GM21717 (cell line): ENCODE measurements around the gene DNAJC30.
"Not testable (repeated sequence)": the region's sequence is repeated elsewhere in the genome, so short reads cannot be mapped to it uniquely, and the experiment has no call there.

Experiments used
- ATAC-seq: cut with Tn5 transposase; IDR thresholded peaks from one replicate; pipeline ENCODE4 v1.9.1; 2021; ENCODE audit warnings: mild to moderate bottlenecking, moderate library complexity; ENCODE audit not compliant: unreplicated experiment

The DNAJC30 gene

DNA sequence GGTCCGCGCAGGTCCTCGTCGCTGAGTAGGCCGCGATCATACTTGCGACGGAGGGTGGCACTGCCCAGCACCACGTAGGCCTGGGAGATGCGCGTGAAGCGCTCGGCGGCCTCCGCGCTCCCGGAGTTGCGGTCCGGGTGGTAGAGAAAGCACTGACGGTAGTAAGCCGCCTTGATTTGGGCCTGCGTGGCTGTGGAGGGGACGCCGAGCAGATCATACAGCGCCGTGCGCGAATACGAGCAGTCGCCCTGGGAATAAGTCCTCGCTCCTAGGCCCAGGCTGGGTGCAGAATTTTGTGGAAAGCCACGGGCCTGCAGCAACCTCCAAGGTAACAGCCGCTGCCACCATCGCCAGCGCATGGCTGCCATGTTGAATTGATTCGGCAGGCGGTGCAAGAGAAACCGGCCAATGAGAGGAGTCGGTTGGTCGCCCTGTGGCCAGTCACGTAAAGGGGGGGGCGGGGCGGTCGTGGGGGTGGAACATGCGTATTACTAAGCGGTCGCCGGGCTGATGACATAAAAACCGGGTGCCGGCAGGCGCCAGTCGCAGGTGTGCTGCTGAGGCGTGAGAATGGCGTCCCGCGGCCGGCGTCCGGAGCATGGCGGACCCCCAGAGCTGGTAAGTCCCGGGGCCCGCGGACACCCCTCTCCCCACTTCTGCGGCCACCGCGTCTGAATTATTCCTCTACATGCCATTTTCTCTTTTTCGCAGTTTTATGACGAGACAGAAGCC, at the start of gene DNAJC30, which contains the start of gene BUD23:
TSS of gene DNAJC30 (minus strand) at position 398 of the 732 bp plus-strand sequence. CDS start at position 368, 30 bp downstream.
TSS of gene BUD23 (plus strand) at position 542 of the 732 bp plus-strand sequence. CDS start at position 571, 29 bp downstream.
- ATAC-seq: peak; percentile 79

DNA sequence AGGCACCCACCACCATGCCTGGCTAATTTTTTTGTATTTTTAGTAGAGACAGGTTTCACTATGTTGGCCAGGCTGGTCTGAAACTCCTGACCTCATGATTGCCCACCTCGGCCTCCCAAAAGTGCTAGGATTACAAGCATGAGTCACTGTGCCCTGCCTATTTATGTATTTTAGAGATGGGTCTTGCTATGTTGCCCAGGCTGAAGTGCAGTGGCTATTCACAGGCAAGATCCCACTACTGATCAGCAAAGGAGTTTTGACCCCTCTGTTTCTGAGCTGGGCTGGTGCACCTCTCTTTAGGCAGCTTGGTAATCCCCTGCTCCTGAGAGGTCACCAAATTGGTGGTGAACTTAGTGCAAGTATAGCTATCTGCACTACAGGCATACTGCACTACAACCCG, 49.1 kb upstream of the DNAJC30 start:
- no peak for ATAC-seq

DNA sequence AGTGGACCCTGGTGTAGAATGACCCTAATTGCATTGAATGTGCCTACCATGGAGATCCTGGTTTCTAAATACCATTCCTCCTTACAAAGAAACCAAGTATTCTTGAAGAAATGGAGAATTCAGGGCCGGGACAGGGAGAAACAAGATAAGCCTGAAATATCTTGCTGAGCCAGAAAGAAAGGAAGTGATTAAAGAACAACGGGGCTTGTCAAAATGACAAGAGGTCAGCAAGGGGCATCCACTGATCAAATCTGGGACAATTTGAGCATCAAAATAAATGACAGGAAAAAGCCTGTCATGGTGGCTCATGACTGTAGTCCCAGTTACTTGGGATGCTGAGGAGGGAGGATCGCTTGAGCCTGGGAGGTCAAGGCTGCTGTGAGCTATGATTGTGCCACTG, 47.2 kb upstream of the DNAJC30 start:
- ATAC-seq: no peak

- no peak for ATAC-seq
Observed at GRCh38 chr7:73728551-73728950, 45.3 kb upstream of the DNAJC30 start.

GRCh38 chr7:73727952-73728351, 44.7 kb upstream of the DNAJC30 start:
- no peak for ATAC-seq

DNA sequence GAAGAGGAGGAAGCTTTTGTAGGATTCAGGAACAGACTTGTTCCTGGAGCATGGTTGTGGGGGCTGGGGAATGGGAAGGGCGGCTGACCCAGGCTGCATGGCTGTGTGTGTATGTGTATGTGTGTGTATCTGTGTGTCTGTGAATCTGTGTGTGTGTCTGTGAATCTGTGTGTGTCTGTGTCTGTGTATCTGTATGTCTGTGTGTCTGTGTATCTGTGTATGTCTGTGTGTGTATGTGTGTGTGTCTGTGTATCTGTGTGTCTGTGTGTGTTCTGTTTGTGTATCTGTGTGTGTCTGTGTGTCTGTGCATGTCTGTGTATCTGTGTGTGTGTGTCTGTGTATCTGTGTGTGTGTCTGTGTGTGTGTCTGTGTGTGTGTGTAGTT, 42.8 kb upstream of the DNAJC30 start:
- peak; percentile 11 for ATAC-seq

- no peak for ATAC-seq
Observed at GRCh38 chr7:73723813-73724212, 40.6 kb upstream of the DNAJC30 start.

DNA sequence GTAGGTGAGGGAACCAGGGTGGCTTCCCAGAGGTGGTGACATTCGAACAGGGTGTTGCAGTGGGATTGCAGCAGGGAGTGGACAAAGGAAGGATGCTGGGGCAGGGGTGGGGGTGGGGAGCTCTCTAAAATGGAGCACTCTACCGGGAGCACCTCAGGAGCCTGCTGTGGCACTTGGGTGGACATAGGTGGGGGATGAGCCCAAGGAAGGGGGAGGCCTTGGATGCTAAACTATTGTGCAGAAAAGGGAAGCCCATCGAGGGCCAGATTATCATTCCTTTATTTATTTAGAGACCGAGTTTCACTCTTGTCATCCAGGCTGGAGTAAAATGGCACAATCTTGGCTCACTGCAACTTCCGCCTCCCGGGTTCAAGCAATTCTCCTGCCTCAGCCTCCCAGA, 39.5 kb upstream of the DNAJC30 start:
- no peak for ATAC-seq

DNA sequence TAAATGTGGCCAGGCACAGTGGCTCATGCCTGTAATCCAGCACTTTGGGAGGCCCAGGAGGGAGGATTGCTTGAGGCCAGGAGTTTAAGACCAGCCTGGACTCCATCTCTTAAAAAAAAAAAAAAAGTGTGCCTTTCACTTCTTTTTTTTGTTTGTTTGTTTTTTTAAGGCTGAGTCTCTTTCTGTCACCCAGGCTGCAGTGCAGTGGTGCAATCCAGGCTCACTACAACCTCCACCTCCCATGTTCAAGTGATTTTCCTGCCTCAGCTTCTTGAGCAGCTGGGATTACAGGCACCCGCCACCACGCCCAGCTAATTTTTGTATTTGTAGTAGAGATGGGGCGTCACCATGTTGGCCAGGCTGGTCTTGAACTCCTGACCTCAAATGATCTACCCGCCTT, 38.9 kb upstream of the DNAJC30 start:
- ATAC-seq: not testable (repeated sequence)

GRCh38 chr7:73721377-73721817, 38.1 kb upstream of the DNAJC30 start:
- no peak for ATAC-seq

DNA sequence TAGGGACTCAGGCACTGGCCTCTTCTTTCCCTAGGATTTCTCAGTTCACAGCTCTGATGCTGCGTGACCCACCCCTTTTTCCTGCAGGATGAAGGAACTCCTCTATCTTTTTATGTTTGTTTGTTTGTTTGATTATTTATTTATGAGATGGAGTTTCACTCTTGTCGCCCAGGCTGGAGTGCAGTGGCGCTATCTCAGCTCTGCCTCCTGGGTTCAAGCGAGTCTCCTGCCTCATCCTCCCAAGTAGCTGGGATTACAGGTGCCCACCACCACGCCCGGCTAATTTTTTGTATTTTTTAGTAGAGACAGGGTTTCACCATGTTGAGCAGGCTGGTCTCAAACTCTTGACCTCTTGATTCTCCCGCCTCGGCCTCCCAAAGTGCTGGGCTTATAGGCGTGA, 37.2 kb upstream of the DNAJC30 start:
- ATAC-seq: not testable (repeated sequence)

DNA sequence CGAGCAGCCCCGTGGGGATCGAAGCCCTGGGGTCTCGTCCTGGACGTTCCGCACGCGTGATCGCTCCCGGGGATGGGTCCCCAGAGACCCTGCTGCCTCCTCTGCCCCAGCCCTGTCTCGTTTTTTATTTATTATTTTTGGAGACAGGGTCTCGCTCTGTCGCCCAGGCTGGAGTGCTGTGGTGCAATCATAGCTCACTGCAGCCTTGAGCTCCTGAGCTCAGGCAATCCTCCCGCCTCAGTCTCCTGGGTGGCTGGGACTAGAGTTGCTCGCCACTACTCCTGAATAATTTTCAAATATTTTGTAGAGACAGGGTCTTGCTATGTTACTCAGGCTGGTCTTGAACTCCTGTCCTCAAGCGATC, 36.5 kb upstream of the DNAJC30 start:
- ATAC-seq: no peak

- ATAC-seq: no peak
Observed at GRCh38 chr7:73718905-73719805, 35.9 kb upstream of the DNAJC30 start, which contains the start of gene STX1A. Gene STX1A, minus strand, starts transcription at chr7:73719669. Its CDS starts 38 bp downstream, at chr7:73719631.

- ATAC-seq: no peak
Observed at GRCh38 chr7:73718438-73718881, 35.2 kb upstream of the DNAJC30 start.

DNA sequence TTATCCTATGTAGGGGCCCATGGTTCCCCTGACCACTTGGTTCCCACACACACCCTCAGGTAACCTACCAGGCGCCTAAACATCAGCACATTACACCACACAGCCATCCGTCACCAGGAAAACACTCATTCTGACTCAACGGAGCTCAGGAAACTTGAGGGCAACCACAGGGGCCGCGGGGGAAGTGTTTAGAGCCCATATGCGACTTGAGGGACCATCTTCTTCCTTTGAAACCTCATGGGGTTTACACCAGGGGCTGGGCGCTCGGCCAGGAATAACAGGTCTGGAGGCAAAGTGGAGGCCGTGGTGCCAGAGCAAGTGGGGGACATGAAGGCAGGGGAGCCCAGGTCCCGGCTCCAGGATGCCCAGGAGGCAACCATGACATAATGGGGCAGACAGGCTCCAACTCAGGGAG, 34.7 kb upstream of the DNAJC30 start:
- no peak for ATAC-seq

DNA sequence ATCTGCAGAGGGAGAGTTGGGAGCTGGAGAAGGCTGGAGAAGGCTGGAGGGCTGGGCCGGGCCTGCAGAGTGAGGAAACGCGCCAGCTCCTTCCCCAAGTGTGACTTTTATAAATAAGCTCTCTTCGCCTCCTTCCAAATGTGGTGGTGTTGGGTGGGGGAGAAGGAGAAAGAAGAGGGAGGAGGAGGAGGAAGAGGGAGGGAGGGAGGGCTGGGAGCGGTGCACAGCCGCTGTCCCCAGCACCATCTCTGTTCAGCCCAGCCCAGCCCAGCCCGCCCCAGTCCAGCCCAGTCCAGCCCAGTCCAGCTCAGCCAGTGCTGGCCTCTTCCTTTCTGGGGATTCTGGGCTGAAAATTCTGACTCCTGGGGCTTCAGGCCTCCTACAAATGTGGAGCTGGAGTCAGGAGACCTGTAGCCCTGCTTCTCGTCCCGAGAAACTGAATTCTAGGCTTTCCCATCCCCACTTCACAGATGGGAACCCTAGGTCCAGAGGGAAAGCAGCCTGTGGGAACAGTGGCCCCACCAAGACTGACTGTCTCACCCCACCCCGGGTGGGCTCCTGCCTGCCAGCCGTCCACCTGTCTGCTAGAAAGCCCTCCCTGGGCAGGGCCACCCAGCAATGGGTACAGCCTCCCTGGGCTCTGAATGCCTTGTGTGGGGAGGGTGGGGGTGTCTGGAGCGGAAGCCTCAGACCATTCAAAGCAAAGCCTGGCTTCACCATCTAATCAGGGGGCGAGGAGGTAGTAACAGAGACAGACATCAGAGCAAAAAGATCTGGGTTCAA, 34.0 kb upstream of the DNAJC30 start:
- no peak for ATAC-seq

GRCh38 chr7:73716318-73716890, 33.2 kb upstream of the DNAJC30 start:
- no peak for ATAC-seq

DNA sequence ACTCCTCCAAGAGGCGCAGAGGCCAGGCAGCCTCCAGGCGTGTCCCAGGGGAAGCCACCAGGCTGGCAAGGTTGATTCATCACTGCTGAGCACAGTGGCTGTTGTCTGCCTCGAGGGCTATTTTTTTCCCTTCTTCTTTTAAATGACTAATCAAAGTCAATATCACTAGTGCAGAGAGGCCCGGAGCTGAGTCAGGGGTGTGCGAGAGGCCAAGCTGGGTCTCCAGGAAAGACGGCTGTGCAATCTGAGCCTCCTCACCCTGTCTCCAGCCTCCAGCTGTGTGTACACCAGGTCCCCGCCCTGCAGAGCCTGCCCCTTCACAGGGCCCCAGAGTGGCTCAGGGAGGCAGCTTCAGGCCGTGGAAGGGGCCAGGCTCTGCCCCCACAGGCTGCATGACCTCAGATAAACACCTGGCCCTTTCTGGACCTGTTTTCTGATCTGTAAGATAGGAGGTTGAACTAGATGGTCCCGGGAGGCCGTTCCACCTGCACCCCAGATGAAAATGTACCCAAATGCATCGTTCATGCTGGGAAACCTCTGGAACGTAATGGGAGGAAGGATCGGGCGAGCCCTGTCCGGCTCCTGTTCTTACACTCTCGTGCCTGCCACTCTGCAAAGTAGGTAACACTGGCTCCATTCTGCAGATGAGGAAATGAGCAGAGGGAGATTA, 32.5 kb upstream of the DNAJC30 start:
- no peak for ATAC-seq

DNA sequence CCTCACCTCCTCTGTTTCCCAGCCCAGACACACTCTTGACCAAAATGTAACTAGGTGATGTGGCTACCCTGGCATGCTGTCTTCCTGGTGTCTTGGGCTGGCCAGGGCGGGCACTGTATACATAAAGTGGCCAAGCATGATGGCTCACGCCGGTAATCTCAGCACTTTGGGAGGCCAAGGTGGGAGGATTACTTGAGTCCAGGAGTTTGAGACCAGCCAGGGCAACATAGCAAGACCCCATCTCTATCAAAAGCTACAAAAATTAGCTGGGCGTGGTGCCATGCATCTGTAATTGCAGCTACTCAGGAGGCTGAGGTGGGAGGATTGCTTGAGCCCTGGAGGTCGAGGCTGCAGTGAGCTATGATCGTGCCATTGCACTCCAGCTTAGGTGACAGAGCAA, 30.1 kb upstream of the DNAJC30 start:
- ATAC-seq: not testable (repeated sequence)

DNA sequence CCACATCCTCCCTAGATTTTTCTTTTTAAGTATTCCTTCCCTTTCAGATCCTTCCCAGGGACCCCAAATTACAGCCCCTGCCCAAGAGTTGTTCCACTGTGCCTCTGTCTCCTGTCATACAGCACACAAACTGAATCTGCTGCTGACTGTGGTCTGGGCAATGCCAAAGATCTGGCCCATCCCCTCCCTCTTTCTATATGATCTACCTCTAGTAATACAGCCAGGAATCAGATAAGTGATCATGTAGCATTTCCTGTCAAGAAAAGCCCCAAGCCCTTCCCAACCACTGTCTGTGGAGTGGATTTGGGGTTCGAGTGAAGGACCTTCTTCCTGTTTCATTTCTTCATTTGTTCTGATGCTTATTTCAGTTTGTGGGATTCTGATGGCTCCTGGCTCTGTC, 29.5 kb upstream of the DNAJC30 start:
- no peak for ATAC-seq
